LoVo (cell line): ENCODE data around the gene SLC4A8.

ENCODE experiments used
- DNase-seq: peaks from one replicate; pipeline ENCODE4 v3.0.0-alpha.2; 2016; ENCODE audit warnings: low spot score

SLC4A8 gene

DNA sequence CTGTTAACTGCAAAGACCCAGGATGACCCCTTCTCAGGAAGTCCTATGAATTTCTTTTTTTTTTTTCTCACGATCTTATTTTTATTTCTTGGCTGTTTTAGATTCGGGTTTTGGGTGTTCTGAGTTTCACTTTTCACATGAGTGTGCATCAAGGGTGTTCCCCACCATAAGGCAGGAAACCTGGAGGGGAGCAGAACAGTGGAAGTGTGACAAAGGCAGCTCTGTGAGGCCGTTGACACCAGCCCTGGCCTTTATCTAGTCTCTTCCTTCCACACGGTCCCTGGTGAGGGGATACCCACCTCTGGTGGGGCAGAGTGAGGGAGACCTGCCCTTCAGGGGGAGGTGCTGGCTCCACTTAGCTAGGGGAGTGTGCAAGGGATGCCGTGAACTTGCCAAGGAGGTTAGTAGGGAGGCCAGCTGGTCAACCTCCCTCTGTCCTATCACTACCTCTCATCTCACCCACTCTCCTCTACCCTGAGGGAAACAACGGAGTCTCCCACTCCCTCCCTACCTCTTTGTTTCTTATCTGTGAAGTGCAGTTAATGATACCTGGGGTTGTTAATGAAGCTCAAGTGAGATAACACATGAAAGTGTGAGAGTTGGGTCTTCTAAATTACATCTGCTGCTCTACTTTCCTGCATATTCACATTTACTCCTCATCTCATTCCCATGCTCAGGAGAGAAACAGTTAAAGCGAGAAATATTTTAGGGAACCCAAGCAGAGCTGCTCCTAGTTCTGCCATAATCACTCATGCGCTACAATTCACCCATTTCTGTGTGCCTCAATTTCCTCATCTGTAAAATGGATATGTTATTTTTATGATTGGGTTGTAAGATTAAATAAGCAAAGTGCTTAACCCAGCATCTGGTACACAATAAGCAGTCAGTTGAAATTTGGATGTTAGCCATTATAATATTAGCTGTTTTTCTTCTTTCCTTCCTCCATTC is 29.1 kb upstream of the SLC4A8 start:
- no peak for DNase-seq

DNA sequence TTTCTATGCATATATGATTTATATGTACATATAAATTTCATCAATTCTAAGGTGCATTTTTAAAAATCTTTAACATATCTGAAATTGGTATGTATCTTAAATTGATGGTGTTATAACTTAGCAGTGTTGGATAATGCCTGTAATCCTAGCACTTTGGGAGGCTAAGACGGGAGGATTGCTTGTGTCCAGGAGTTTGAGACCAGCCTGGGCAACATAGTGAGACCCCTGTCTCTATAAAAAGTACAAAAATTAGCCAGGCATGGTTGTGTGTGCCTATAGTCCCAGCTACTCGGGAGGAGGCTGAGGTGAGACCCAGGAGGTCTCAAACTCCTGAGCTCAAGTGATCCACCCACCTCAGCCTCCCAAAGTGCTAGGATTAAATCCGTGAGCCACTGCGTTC is 27.0 kb upstream of the SLC4A8 start:
- DNase-seq = no peak

DNA sequence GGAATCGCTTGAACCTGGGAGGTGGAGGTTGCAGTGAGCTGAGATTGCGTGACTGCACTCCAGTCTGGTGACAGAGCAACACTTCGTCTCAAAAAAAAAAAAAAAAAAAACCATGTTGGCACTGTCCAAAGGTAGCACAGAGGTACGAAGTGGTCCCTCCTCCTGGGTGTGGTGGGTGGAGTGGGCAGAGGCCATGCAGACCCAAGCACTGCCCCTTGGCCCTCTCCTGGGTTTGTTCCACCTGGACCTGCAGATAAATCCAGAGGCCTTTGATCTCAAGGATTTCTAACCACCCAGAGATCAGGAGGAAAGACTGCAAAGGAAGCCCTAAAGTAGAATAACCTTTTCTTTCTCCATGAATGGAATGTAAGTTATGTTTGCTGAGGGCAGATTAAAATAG is 24.7 kb upstream of the SLC4A8 start:
- peak; percentile 39 for DNase-seq

DNA sequence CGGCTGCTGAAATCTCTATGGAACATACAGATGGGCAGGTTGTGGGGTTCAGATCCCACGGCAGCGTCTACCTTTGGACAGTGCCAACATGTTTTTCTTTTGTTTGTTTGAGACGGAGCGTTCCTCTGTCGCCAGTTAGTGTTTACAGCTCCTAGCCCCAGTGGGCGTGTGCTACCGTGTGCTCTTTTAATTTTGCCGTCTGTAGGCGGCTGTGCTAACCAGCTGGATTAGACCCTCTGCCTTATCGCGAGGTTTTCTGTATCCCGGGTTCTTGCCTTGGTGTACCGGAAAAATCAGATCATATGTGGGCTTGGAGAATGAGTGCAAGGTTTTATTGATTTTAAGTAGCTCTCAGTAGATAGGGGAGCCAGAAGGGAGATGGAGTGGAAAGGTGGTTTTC is 23.6 kb upstream of the SLC4A8 start:
- no peak for DNase-seq

DNA sequence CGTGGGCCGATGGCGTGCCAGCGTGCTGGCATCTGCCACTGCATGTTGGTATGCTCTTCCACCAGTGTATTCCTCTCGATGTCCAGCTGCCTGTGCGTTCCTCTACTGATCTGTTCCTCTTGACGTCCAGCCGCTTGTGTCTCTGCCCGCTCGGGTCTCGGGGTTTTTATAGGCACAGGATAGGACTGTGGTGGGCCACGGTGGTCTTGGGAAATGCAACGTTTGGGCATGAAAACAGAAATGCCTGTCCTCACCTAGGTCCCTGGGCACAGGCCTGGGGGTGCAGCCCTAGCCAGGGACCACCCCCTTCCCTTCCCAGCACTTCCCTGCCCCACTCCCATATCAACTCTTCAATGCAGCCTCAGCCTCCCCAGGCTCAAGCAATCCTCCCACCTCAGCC is 23.1 kb upstream of the SLC4A8 start:
- DNase-seq = no peak

DNA sequence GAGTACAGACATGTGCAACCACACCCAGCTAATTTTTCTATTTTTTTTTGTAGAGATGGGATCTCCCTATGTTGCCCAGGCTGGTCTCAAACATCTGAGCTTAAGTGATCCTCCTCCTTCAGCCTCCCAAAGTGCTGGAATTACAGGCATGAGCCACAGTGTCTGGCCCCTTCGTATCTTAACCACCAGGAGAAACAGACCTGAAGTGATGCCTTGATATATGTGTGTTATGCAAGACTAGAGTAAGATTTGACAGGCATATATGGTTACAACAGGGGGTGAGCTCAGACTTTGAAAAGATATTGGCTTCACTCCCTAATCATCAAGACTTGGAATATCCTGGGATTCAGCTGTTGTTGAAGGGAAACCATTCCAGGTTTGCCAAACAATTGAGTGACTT is 22.7 kb upstream of the SLC4A8 start:
- no peak for DNase-seq

DNA sequence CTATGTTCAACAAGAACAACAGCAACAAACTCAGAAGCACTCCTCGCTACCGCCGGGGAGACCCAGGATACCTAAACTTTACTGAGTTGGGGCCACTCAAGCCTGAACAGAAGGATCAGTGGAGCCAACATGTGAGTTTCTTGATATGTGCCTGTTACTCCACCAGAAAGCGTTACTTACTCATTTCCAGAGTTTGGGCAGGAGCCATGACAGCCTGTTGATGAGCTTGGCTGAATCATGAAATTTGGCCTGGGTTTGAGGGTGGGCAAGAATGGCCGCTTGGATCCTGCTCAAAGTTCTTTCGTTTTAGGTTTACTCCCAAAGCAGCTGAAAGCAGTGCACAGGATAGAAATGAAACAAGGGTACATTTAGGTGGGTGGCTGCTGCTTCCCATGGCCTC is 21.5 kb upstream of the SLC4A8 start:
- DNase-seq = no peak

DNA sequence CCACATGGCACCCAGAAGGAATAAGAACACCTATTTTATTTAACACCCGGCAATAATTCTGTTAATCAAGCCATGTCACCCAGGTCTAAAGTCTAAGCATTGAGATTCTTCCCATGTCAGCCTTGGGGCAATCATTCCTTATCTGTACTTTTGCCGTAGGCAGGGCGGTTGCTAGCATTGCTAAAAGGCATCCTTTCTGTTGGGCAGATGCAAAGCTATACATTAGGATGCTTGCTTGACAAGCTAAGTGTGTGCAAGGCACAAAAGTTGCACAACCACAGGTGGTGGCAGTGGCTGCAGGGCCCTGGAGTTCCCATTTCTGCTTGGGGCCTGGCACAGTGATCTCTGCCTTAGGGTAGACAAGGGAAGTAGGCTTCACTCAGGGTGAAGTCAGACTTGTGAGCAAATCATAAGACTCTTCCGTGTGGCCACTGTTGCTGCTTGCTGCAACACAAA is 20.9 kb upstream of the SLC4A8 start:
- DNase-seq = no peak

DNA sequence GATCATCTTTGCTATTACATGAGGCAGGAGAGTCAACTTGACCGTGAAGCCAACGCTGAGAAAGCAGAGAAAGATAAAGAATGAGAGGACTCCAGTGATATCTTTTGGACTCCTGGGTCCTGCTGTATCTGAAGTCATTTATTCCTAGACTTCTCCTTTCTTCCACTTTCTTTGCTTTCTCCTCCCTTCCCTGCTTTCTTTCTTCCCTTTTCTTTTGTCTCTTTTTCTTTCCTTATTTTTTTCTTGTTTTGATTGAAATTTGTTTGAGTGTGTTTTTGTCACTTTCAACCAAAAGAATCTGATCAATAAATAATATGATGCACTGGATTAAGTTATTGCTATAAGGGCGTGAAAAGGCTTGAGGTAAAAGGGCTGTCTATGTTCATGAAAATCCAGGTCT is 20.0 kb upstream of the SLC4A8 start:
- no peak for DNase-seq

DNA sequence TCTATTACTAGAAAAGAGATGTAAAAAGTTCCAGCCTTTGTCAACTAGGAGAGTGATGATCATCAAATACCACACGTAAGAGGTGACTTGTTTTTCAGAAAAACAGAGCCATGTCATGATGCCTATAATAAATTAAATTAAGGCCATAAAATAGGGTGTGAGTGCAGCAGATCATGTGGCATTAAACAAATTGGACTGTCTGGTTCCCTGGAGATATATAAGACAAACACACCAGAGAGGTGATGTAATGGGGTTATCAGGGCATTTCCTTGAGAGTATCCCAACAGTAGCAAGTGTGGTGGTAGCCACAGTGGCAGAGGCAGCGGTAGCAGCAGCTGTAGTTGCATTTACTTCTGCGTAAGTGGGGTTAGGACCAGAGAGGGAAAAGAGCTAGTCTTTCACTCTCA is 18.8 kb upstream of the SLC4A8 start:
- no peak for DNase-seq

DNA sequence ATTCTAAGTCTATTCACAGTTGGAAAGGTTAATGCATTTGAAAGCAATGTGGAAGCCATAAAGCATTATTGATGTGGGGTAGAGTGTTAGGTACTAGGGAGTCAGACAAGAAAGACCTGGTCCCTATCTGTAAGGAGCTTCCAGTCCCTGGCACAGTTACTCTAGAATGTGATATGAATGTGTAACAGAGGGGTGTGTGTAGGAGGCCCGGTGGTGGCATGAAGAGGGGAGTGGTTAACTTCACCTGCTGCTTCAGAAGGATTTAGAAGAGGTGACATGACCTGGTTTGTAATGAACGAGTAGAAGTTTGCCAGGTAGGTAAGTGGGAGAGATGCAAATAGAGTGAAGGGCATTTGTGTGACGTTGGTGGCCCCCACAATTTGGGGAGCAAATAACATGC is 18.3 kb upstream of the SLC4A8 start:
- DNase-seq = no peak

DNA sequence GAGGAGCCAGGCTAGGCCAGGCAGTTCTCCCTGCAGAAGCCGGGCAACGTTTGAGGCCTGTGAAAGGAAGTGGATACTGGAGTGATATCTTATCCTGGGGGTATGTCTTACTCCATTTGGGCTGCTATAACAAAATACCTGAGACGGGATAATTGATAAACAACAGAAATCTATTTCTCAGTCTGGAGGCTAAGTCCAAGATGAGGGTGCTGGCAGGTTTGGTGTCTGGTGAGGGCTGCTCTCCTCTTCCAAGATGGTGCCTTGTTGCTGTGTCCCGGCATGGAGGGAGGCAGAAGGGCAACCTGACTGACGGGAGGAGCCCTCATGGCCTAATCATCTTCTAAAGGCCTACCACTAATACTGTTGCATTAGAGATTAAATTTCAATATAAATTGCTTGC is 17.8 kb upstream of the SLC4A8 start:
- DNase-seq = no peak

DNA sequence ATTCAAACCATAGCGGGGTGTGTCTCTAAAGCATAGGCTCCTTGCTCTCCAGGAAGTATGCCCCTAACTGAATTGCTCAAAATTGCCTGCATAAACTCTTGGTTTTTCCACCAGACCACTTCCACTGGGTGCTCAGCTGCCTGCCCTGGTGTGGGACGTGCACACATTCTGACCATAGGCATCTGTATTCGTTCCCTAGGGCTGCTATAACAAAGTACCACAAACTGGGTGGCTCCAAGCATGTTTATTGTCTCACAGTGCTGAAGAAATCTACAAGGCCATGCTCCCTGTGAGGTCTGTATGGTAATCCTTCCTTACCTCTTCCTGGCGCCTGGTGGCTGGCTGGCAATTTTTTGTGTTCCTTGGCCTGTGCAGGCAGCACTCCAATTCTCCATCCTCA is 17.0 kb upstream of the SLC4A8 start:
- DNase-seq = no peak

DNA sequence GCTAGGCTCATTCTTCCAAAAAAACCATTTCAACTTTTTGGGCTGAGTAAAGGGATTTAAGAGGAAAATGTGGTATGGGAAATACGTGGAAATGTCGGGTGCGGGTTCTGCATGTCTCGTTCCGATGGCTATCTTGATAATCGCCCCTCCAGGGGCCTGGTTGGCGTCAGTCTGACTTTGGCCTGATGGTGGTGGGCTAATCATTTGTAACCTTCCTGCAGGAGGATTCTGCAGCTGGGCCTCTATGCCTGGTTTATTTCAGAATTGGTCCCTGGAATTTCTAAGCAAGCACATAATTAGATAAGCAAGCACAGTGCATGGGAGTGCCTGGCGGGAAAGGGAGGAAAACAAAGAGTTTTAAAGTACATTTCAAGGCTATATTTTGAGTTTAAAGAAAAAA is 14.8 kb upstream of the SLC4A8 start:
- DNase-seq = no peak

DNA sequence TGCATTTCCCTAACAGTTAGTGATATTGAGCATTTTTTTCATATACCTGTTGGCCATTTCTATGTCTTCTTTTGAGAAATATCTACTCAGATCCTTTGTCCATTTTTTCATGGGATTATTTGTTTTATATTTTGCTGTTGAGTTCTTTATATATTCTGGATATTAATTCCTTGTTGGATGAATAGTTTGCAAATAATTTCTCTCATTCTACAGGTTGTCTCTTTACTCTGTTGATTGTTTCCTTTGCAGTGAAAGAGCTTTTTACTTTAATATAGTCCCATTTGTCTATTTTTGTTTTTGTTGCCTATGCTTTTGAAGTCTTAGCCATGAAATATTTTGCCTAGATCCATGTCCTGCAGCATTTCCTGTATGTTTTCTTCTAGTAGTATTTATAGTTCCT is 11.5 kb upstream of the SLC4A8 start:
- DNase-seq = no peak

DNA sequence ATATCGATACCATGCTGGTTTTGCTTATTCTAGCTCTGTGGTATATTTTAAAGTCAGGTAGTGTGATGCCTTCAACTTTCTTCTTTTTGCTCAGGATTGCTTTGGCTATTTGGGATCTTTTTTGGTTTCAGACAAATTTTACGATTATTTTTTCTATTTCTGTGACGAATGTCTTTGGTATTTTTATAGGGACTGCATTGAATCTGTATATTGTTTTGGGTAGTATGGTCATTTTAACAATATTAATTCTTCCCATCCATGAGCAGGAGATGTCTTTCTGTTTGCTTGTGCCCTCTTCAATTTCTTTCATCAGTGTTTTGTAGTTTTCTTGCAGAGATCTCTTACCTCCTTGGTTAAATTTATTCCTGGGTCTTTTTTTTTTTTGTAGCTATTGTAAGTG is 10.8 kb upstream of the SLC4A8 start:
- DNase-seq = no peak

DNA sequence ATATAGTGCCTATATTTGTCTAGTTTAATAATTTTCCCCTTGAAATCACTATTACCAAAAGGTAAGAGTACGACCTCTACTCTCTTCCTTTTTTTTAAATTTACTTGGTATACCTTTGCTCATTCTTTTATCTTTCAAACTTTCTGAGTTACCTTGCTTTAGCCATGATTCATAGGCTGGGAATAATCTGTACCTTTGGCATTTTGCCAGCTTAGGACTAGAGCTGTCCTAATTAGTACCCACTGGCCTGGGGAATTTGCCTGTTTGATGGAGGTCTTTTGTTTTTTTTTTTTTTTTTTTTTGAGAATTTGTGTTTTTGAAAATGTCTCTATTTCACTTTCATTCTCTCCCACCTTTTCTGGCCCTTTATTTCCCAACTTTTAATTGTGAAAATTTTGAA is 8.7 kb upstream of the SLC4A8 start:
- peak; percentile 46 for DNase-seq

DNA sequence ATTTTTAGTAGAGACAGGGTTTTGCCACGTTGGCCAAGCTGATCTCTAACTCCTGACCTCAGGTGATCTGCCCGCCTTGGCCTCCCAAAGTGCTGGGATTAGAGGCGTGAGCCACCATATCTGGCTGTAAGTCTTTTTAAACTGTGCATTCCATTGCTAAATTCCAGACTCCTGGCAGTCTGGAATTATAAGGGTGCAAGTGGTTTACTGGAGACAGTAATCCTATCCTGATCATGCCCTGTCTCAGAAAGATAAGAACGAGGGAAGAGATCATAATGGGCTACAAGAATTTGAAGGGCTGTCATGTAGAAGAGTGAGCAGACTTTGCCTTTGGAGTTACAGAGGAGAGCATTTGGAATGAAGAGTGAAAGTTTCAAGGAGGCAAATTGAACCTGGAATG is 6.8 kb upstream of the SLC4A8 start:
- DNase-seq = no peak

DNA sequence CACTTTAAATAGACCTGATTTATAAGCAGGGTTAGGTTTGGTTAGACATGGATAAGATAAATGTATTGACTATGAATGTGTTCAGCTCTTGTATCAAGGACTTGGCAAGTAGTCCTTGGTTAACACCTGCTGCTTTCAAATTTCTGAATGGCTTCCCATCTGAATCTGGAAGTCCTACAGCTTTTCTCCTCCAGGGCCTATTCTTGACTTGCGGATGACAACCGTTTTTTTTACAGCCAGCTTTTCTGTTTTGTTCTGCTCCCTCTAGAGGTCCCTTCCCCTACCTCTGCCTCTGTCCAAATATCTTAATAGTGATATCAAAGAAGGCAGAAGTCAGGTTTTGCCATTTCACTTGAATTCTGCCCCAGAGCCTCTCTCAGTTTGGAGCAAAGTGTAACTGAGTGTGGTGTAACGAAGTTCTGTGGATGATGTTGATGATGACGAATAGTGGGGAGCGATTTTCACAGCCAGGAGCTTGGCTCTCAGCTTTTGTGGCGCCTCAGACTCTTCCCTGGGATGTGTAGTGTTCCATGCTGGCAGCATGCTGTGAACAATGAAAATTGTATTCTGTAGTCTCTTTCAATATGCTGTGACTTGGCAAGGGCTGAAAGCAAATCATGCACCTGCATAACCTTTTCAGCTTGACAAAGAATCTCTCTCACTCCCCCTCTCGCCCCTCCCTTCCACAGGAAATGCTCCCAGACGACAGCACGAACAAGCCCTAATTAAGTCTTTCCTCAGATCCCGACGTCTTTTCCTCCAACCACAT is 5.0 kb upstream of the SLC4A8 start:
- no peak for DNase-seq

DNA sequence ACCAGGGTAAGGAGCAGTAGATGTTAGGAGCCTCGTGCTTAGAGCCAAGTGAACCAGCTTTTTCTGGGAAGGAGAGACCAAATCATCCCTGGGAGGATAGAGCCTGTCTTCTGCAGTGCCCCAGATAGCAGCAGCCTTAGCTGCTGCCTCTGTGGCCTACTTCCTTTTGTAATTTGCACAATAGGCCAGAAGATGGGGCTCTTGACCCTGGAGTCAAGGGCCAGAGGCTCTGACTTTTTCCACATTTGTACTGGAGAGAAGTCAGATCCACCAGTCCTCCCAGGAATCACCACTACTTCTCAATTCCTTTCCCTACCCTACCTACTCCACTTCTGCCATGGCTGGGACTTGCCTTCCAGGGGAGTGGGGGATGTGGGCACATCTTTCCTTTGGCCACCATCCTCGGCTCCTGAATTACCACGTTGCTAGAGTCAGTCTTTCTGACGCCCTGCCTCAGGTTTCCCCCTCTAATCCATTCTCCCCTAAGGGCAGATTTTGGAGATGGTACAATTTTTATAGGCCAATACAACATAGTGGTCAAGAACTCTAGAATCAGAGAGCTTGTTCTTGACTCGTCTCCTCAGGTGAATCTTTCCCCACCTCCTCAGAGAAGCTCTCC is 3.3 kb upstream of the SLC4A8 start:
- peak; percentile 77 for DNase-seq

DNA sequence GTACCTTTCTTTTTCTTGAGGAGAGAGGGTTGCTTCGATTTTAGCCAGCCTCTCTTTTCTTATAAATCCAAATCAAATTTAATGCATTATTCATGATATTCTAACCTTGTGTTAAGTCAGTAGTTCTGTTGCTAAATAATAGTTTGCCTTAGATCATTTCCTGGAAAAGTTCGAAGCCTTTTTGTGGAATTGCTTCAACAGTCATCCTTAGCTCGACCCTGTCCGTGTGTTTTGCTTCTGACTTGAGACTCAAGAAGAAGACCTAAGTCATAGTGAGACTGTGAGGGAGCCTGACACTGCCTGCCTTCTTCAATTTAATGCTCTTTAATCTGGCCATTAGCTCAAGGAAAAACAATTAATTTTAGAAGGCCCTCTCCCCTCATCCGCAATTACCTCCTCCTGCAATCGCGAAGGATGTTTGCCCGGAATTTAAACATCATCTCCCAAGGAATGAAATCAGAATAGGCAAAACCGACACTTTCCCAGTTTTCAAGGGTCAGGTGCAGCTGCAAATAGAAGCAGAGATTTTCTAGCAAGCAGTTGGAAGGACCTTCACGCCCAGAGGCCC is 453 bp upstream of the SLC4A8 start:
- no peak for DNase-seq

DNA sequence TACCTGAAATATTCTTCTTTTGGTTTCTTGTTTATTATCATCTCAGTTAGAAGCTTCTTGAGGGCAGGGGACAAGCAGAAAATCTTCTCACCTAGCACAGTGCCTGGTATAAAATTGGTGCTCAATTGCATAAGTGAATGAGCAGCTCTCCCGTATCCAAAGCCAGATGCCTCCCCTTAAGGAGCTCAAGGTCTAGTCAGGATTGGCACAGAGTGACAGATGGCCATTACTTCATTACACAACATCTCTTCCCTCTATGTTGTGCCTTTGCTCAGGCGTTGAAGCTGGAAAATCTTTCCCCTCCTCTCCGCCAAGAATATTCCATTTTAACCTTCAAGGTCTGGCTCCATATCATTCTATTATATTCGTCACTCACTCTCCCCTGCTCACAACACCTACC is 3.6 kb downstream of the SLC4A8 start:
- no peak for DNase-seq

DNA sequence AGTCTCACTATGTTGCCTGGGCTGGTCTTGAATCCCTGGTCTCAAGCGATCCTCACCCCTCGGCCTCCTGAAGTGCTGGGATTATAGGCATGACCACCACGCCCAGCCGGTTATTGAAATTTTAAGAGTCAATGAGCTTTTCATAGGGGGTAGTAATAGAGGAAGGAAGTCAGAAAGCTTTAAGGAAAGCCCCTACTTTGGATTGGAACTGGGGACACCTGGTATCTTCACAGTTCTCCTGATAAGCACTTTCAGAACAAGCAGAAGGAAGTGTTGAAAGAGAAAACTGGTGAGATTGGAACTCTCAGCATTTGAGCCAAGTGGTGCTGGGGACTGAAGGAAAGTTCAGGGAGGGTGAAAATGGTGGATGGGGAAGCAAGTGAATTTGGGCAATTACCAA is 5.1 kb downstream of the SLC4A8 start:
- no peak for DNase-seq
